ENCODE results near the gene C4BPB. TPM values are rescaled to one million over a fixed set of nuclear protein-coding genes. Genes with fewer than 3 reads are reported as not detected.
"Not testable (repeated sequence)": the region's sequence is repeated elsewhere in the genome, so short reads cannot be mapped to it uniquely, and the experiment has no call there.

The C4BPB gene, protein sequence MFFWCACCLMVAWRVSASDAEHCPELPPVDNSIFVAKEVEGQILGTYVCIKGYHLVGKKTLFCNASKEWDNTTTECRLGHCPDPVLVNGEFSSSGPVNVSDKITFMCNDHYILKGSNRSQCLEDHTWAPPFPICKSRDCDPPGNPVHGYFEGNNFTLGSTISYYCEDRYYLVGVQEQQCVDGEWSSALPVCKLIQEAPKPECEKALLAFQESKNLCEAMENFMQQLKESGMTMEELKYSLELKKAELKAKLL
- total RNA-seq (2014; rRNA removed; shearing (Covaris generic)): not detected in 2 replicates

DNA sequence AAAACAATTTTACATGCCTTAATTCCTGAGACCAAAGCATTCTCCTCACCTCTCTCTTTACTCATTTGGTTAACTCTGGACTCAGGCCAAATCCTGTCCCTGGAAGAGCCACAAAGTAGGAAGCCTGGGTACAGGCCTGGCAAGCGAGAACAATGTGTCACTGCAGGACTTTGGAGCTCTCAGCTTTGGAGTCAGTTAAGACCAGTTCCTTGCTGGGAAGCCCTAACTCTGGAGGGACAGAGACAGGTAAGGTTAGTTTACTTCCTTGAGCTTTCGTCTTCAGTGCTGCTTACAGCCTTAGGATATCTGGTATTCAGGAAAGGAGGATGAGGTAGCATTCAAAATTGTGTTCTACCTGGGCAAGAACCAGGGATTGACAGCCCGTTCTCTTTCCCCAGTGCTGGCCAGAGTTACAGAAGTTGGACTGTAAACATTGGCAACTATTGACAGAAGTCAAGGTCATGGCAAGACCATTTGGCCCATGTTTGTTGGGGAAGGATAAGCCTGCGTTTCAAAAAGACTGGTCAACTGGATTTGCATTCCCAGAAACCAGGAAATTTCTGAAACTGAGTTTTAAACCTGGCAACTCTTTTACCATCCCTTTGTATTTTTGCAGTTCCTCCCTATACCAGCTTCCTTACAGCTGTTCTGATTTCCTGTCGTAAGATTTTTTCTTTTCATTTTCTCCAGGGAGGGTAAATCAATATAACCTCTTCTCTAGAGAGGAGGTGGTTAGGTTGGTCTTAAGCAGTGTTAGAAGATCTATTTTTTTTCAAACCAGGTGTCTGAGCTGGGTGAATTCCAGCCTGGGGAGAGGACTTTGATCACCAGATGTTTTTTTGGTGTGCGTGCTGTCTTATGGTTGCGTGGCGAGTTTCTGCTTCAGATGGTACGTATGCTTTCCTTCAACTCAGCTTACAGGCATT lies at the start of gene C4BPB:
Gene C4BPB (plus strand): TSS at position 160 of the 926 bp plus-strand sequence. CDS start 672 bp downstream, at position 832.
- DNase-seq (ENCODE audit: low spot score): peak; percentile 27

DNA sequence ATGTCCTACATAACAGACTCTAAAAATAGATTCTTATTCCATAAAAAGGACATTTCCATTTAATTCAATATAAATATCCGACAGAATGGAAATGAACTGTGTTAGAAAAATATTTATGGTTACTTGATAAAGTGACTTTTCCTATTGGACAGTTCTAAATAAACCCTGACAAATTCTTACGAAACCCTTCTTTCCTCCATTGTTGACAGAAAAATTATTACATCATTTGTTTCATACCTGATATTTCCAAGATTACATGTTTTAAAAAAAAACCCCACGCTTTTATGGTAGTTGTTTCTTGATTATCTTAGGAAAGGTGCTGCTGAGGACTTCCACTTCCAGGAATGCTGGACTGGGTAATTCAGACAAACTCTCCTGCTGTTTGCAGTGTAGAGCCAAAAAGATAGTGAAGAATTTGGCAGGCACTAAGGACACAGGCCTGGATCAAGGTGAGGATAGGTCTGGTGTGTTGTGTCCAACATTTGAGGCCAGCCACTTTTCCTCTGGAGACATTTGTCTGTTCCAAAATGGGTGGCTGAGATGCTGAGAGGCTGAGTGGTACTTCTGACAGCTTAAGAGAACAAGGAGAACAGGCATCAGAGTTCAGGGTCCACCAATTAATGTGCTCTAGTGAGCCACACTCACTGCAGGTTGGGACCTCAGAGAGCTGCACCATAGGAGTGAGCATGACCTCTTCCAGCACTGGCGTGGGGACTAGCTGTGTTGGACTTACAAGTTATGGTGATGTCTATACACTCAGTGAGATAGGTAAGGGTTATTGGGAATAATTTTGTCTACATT lies 49.1 kb upstream of the C4BPB start:
- no peak for DNase-seq (ENCODE audit: low spot score)

DNA sequence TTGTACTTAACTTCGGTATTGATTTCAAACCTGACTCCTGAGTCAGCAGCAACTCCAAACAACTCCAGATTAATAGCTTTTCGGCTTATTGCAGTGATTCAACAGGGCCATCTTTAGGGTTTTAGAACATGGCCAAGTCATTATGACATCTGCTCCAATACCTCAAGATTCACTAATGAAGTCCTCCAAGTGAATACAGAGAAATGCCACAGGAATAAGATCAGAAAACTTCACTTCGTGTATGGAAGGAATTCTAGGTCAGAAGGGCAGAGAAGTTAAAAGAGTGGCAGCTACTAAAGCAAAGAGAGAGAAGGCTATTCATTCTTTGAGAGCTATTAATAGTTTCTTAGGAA lies 48.5 kb upstream of the C4BPB start:
- DNase-seq (ENCODE audit: low spot score): no peak

DNA sequence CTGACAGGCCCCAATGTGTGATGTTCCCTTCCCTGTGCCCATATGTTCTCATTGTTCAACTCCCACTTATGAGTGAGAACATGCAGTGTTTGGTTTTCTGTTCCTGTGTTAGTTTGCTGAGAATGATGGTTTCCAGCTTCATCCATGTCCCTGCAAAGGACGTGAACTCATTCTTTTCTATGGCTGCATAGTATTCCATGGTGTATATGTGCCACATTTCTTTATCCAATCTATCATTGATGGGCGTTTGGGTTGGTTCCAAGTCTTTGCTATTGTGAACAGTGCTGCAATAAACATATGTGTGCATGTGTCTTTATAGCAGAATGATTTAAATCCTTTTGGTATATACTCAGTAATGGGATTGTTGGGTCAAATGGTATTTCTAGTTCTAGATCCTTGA lies 47.3 kb upstream of the C4BPB start:
- DNase-seq (ENCODE audit: low spot score): not testable (repeated sequence)

DNA sequence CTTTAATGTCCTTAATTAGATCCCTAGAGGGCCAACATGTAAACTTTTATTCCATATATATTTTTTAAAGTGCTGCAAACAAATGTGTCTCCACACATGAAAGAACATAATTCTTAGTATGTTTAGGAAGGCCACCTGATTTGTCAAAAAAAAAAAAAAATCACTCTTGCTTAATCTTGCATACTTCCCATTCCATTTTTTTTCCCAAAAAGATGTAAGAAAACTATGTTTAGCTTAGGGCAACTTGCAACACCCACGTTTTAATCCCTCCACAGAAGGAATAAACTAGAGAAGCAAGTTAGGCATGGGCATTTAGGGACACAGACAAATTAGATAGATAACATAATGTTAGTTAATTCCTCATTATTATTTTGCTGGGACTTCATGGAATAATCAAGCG lies 43.2 kb upstream of the C4BPB start:
- no peak for DNase-seq (ENCODE audit: low spot score)

DNA sequence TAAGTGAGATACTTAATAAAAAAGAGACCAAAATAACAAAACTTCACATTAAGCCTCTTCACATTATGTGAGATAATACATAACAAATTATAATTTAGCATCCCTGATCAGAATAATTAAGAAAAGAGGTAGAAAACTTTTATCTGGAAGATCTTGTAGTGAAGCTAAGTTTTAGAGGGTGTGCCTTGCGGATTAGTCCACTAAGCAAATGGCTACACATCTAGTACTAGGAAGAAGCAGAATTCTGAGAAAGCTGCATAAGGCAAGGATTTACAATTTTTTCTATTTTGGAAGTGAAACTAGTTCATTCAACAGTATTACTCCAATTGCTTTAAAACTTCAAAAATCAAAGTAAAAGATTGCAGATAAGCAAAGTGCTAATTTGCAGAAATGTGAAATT lies 41.2 kb upstream of the C4BPB start:
- no peak for DNase-seq (ENCODE audit: low spot score)

DNA sequence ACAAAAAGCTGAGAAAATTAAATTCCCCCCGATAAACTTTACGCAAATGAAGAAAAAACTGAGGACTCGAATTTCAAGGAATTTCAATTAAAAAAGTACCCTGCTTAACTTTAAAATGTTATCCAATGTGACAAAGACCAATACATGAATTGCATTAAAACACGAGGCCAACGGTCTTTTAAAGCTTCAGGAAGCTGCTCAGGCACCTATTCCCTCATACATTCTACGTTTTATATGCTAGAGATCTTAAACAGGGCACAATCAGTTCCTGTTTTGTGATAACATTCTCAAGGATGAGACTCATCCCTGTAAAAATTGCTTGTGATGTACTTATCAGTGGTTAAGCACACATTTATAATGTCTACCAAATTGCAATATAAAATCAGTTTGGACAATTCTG lies 40.6 kb upstream of the C4BPB start:
- no peak for DNase-seq (ENCODE audit: low spot score)

DNA sequence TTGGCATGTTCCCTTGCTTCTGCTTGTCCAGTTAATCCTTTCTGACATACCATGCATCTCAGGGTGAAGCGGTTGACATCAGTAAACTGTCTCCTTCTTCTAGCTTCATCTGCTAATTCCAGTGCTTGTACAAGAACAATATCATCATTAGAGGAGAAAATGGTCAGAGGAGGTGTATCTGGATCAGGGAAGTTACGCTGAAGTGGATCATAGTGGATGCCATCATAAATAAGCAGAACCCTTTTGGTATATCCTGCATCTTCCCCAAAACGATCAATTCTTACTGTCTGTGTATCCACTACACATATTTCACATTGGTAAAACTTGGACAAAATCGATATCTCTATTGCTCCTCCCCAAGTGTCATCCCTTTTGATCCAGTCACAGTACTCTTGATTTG lies 39.6 kb upstream of the C4BPB start:
- no peak for DNase-seq (ENCODE audit: low spot score)

DNA sequence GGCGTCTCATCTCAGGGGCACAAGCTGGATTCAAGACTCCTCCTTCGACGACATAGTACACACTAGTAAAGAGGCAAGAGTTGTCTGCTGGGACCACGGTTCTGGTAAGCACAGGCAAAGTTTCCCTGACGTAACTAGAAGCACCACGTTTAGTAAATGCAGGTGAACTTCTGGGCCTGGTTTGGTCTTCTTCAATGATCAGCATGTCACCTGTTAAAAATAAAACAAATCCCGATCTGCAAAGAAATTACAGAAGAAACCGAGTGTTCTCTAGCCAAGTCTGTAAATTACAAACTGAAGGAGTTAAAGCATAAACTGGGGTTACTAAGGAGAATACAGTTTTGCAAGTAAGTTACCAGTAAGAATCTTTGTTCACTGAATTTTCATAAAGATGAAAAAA lies 39.1 kb upstream of the C4BPB start:
- DNase-seq (ENCODE audit: low spot score): no peak

DNA sequence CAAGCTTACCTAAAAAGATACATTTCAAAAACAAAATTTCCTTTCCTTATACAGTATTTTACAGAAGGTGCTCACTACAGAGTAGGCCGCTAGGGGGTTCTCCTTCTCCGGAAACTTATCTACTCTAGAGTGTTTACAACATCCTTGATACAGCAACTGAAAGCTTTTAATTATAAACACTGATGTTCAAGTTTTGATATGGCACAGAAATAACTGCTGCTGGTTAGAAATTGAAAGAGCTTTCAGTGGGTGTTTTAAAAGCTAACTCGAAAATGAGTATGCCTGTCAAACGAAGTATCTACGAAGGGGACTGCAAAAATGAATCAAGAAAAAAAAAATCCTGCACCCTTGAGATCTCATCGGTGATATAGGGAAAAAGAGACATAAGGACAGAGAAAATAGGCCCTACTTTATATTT lies 38.7 kb upstream of the C4BPB start:
- DNase-seq (ENCODE audit: low spot score): peak; percentile 32

DNA sequence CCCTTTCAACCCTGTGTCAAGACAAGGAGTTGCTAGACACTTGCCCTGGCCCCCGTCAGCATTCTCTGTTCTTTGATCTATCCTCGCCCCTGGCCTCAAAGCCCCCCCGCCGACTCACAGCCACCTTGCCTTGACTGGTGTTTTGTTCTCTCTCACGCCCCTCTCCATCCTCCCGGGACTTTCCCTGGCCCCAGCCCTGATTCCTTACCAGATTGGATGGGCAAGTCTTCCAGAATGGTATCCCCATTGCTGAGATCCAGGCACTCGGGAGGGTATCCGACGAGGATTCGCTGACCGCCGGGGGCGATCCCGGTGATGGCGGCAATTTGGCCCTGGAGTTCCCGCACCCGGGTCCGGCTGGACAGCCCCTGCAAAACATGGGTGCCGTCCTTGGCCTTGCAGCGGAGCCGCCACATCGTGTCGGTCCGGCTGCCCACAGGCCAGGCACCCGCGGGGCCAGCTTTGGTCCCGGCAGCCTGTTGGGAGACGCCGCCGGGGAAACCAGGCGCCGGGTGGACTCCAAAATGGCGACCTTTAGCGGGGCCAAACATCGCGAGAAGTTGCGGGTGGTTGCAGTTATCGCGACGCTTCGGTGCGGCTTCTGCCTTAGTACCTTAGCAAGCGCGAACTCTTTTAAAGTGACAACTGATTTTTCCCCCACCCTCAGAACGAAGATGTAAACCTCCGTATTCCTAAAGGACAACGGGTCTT lies 38.0 kb upstream of the C4BPB start:
- DNase-seq (ENCODE audit: low spot score): peak; percentile 83

DNA sequence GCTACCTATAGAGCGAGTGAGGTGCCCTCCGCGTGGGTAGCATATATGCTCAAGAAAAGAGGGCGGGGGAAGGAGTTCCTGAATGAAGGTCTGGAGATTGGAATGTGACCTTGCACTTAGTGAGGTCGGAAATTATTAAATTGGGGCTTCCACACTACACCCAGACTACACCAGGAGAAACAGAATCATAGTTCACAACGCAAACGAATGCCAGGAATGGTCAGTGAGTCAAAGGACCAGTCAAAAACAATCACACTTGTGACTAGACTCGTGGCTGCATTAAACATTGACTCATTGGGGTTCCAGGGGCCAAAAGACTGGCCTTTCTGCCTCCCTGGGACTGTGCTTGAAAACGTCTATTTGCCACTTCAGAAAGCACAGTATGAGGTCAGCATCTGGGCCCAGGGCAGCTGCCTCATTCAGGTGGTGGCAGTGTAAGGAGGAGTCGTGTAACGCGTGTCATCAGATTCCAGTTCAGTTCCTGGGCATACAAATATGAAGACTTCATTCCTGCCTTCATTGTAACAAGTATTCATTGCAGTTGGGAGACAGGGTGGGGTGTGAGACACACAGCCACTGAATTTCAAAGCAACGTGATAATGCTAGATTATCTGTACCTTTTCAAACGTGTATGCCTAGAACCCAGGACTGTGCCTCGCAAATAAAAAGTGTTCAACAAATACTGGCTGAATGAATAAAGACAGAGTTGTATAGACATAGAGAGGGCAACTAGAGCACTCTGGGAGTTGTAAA lies 37.3 kb upstream of the C4BPB start, which contains the start of gene YOD1:
Gene YOD1 (minus strand): TSS at position 18 of the 753 bp plus-strand sequence. CDS start 178 bp downstream, outside the sequence.
- DNase-seq (ENCODE audit: low spot score): no peak

DNA sequence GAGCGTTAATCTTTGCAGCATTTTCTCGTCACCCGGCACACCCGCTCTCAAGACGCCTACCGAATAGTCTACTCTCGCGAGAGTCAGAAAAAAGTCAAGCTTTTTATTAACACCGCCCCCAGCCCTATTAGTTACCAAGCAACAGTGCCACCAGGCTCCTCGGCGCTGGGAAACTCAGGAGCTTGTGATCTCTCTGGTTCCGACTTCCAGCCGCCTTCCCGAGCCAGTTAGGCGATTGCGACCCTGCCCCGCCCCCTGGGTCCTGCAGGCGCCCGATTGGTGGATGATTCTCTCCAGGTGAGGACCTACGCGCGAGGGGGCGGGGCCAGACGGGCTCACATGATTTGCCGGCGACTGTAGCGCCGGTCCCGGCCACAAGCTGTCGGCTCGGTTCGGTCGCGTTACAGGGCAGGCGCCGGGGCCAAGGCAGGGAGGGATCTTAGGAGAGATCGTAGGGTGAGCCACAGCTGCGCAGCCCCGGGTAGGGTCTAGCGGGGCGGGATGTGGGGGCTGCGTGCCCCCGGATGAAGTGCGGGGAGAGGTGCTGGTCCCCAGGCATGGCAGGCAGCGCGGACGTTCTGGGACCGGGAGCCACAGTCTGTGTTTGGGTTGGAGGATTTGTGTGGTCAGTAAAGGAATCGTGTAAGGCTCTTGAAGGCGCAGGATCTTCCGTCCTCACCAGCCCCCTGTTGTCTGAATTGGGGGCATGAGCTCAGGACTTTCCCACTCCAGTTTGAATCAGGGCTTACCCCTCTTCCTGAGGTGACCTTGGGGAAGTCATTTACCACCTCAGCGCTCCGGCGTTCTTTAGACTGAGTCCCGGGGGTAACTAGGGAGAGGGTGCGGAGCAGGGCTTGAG lies 35.5 kb upstream of the C4BPB start, which contains the start of gene PFKFB2:
Gene PFKFB2 (plus strand): TSS at position 365 of the 859 bp plus-strand sequence. CDS start 1,443 bp downstream, outside the sequence.
- peak; percentile 97 for DNase-seq (ENCODE audit: low spot score)

DNA sequence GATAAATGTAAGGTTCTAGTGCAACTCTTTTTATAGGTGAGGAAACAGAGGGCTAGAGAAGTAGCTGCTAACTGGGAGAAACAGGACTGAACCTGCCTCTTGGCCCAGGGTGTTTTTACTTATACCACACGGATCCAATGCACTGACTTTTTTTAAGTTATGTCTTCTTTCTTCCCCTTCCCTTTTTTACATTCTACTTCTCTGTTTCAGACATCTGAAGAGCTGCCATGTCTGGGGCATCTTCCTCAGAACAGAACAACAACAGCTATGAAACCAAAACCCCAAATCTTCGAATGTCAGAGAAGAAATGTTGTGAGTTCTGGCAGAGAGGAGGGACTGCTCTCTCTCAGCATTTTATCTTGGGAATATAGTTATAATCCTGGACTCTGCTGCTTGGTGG lies 34.2 kb upstream of the C4BPB start:
- DNase-seq (ENCODE audit: low spot score): no peak

DNA sequence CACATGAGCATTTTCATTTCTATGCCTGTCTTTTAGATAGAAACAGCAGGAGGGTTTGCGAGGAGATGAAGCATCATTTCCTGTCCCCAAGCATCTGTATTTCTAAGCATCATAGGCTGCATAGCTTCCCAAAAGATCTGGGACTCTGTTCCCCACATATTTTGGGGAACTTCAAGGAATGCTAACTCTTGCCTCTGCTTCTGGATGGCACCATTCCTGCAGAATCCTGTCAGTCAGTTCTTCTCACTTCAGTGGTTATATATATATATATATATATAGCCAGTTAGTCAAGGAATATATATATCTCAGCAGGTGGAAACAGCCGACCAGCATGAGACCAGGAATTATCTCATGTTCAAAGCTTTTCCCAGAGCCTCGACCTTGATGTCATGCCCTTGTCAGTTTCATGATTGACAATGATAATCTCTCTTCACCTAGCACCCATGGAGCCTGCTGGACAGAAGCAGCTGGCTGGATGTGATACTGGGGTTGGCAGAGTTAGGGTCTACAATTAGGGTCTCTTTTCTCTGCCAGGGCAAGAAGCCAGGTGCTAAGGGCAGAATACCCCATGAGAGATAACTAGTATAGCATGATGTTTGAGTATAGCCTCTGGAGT lies 33.2 kb upstream of the C4BPB start:
- DNase-seq (ENCODE audit: low spot score): no peak

DNA sequence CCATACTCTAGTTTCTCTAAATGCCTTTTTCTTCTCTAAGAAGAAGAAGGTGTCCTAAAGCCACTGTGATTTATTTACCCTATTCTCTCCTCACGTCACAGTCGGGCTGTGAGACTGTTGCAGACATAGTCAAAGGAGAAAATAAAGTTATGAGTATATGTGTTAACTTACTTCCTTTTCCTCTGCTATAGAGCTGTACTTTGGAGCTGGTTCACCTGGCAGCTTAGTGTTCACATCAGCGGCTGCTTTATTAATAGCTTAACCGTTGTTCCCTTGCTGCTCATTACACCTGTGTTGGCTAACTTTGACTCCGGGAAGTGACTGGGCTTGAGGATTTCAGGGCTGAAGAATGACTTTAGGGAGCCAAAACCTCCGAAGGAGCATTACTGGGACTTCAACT lies 32.0 kb upstream of the C4BPB start:
- DNase-seq (ENCODE audit: low spot score): no peak

DNA sequence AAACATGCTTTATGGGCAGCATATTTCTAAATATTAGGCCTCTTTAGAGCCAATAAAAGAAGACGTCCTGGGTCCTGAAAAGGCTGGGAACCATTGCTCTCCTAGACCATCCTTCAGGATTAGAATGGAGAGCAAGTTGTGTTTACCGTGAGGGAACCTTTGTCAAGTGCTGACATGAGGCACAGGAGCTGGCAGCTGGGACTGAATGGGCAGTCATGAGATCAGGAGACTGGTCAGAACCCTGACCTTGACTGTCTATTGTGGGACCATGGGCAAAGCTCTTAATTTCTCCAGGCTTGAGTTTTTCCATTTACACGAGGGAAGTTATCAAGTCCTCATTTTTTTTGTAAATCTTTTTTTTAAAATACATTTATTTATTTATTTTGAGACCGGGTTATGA lies 30.4 kb upstream of the C4BPB start:
- no peak for DNase-seq (ENCODE audit: low spot score)

DNA sequence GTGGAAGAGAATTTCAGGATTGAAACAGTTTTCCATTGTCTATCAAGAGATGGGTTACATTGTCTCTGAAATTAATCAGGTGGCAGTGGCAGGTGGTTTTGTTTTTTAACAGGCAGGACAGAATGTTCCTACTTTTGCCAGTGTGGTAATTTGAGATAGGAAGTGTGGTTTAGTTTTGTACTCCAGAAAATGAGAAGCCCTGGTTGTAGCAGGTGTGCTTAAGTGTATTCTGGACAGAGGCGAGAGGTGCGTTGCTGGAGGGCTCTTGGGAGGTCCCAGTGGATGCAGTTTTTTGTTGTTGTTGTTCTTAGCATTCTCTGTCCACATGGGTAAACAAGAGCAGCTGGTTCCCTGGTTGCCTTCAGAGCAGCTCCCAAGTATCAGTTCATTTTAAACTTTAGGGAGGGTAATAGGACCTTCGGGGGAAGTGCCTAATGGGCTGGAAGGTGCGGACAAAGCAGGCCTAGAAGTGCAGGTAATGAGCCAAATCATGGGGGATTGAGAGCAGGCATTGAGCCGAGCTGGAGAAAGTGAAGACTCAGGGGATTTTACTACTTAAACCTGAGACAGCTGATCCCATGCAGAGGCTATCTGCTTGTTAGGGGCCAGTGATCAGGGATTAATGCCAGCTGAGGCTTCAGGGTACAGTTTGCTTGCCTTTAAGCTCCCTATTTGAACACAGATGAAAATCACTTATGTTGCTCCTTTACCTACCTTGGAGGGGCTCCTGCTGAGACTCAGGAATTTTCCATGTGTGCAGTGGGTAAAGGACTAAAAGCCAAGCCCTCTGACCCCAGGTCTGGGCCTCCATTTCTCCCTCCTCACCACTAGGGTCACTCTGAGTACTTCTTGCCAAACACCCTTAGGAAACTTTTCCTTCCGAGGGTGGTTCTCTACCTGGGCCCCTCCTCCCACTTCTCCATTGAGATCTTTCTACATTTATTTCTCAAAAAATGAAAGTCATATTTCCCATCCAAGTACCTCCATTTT lies 29.5 kb upstream of the C4BPB start:
- DNase-seq (ENCODE audit: low spot score): no peak

All from H4 (cell line).